Right cardiac atrium (tissue), 5 donors: Measurements from ENCODE around the gene SGPP1. TPM values are rescaled to one million over a fixed set of nuclear protein-coding genes. Genes with fewer than 3 reads are reported as not detected.
"Not testable (repeated sequence)": the region's sequence is repeated elsewhere in the genome, so short reads cannot be mapped to it uniquely, and the experiment has no call there.

Experiments
- ATAC-seq, 2 donors: fragments of 200-7000 bp; cut with Tn5 transposase; one replicate each; pipeline versions ENCODE4 v1.8.0 to v1.9.1; 2020; ENCODE audit warnings: moderate library complexity in 2 of 2, mild to moderate bottlenecking in 1 of 2
- DNase-seq, 3 donors: peaks; one replicate each; pipeline ENCODE4 v3.0.0-alpha.2; 2020
- H3K27ac ChIP-seq: one replicate; pipeline ENCODE4 v1.5.1; 2013; ENCODE audit warnings: mild to moderate bottlenecking, low read length, control low read depth, moderate library complexity
- H3K27me3 ChIP-seq: one replicate; pipeline ENCODE4 v1.6.1; 2013; ENCODE audit not compliant: control insufficient read depth, insufficient read depth
- H3K4me1 ChIP-seq: one replicate; pipeline ENCODE4 v1.6.1; 2013; ENCODE audit warnings: low read length; ENCODE audit not compliant: control insufficient read depth, insufficient read depth
- H3K4me3 ChIP-seq: one replicate; pipeline ENCODE4 v1.5.1; 2013; ENCODE audit warnings: low read length, control low read depth
- H3K9me3 ChIP-seq: one replicate; pipeline ENCODE4 v1.6.1; 2013; ENCODE audit warnings: low read length; ENCODE audit not compliant: control insufficient read depth
- WGBS: extraction: QIAGEN DNeasy Blood & Tissue Kit; methylation state at CpG from one replicate; pipeline ENCODE4 v1.1.7; 2013; 5-methylcytosine and 5-hydroxymethylcytosine counted together
- intact Hi-C, 4 donors: fragments of 100-400 bp; cut with DNase I; formaldehyde crosslinking; loops; one replicate each; pipeline versions ENCODE4 v1.11.0 to v1.14.0; 2022 to 2023
- polyA plus RNA-seq: library from polyadenylated mRNA; stranded (reverse); fragments of 200-250 nt; gene quantifications from one replicate; pipeline ENCODE4 v1.2.3, GENCODE V29; 2013
- total RNA-seq, 4 donors: library from RNA; stranded (reverse); fragmentation: NEBNext Ultra II Directional; extraction: Animal tissue kit (Norgen Biotek cat#: 25700); gene quantifications; one replicate each; pipeline ENCODE4 v1.2.1, GENCODE V29; 2021
- donor health status: healthy with polysubstance abuse.
- donor health status: DM: no; HTN: yes; CAD: no.
- donor health status: DM: no; HTN: no; CAD: no.
- donor health status: DM: no; HTN: yes; CAD: no; lungs with severe emphysema.
- donor health status: DM: yes; HTN: yes; CAD: no.

The SGPP1 gene
- total and polyA plus RNA-seq, 5 donors = 5.4 to 9.1 (median 7.7) TPM

GRCh38 chr14:63673255-63673654 is 54.6 kb downstream of the SGPP1 start:
- ATAC-seq = no peak
- Histone ChIP-seq H3K9me3 (no peaks in the 10 kb centered on the region), H3K4me3 (no peak overlapping the region), H3K27me3 (no peaks in the 10 kb centered on the region), H3K4me1 (no peaks in the 10 kb centered on the region), H3K27ac (no peak overlapping the region)
- intact Hi-C loops = no loop called here
- no peak for DNase-seq
- WGBS = 86% methylated on average over 5 of the region's 5 CpGs

GRCh38 chr14:63672417-63673180 is 55.3 kb downstream of the SGPP1 start:
- no peak for ATAC-seq
- DNase-seq = no peak
- no peaks in the 10 kb centered on the region for H3K4me1 ChIP-seq
- H3K9me3 ChIP-seq = no peaks in the 10 kb centered on the region
- no peaks in the 10 kb centered on the region for H3K27me3 ChIP-seq
- intact Hi-C loops = no loop called here
- 83% methylated on average over 7 of the region's 7 CpGs for WGBS
- H3K4me3 ChIP-seq = no peak overlapping the region
- no peak overlapping the region for H3K27ac ChIP-seq

- no peaks in the 10 kb centered on the region for H3K4me1 ChIP-seq
- intact Hi-C loops = no loop called here
- no peaks in the 10 kb centered on the region for H3K27me3 ChIP-seq
- H3K27ac ChIP-seq = no peak overlapping the region
- no peaks in the 10 kb centered on the region for H3K9me3 ChIP-seq
- no peak overlapping the region for H3K4me3 ChIP-seq
- ATAC-seq = no peak
- WGBS = 87% methylated on average over 3 of the region's 3 CpGs
- no peak for DNase-seq
Measured at GRCh38 chr14:63671987-63672386, 55.9 kb downstream of the SGPP1 start.

GRCh38 chr14:63670692-63671091 is 57.2 kb downstream of the SGPP1 start:
- DNase-seq (no peak), ATAC-seq (no peak)
- intact Hi-C loops = no loop called here
- no peak overlapping the region for H3K4me3 ChIP-seq
- H3K27me3 ChIP-seq = no peaks in the 10 kb centered on the region
- no peaks in the 10 kb centered on the region for H3K4me1 ChIP-seq
- H3K27ac ChIP-seq = no peak overlapping the region
- H3K9me3 ChIP-seq = no peaks in the 10 kb centered on the region

GRCh38 chr14:63666335-63666734 is 61.5 kb downstream of the SGPP1 start:
- Histone ChIP-seq H3K27me3 (no peaks in the 10 kb centered on the region), H3K27ac (no peak overlapping the region), H3K4me3 (no peak overlapping the region), H3K4me1 (no peaks in the 10 kb centered on the region), H3K9me3 (no peaks in the 10 kb centered on the region)
- WGBS = 75% methylated on average over 1 of the region's 1 CpG
- intact Hi-C loops = no loop called here
- ATAC-seq (no peak), DNase-seq (no peak)

- WGBS = 95% methylated on average over 12 of the region's 12 CpGs
- no peaks in the 10 kb centered on the region for H3K9me3 ChIP-seq
- peak; percentile 26 to 41 for ATAC-seq
Measured at GRCh38 chr14:63663428-63664341, 64.2 kb downstream of the SGPP1 start.

GRCh38 chr14:63662776-63663175 is 65.1 kb downstream of the SGPP1 start:
- peak in 1 of 2 donors; percentile 13 for ATAC-seq
- Histone ChIP-seq H3K4me1 (no peaks in the 10 kb centered on the region), H3K27me3 (no peaks in the 10 kb centered on the region), H3K4me3 (no peak overlapping the region), H3K9me3 (no peaks in the 10 kb centered on the region), H3K27ac (no peak overlapping the region)
- intact Hi-C loops = no loop called here
- 94% methylated on average over 8 of the region's 8 CpGs for WGBS
- peak in 1 of 3 donors; percentile 20 for DNase-seq

More at GRCh38 chr14:63663428-63664341, 64.2 kb downstream of the SGPP1 start:
- H3K4me1 ChIP-seq = no peaks in the 10 kb centered on the region
- peak in 1 of 3 donors; percentile 37 for DNase-seq
- H3K27me3 ChIP-seq = no peaks in the 10 kb centered on the region
- no peak overlapping the region for H3K4me3 ChIP-seq
- intact Hi-C loops = no loop called here
- H3K27ac ChIP-seq = no peak overlapping the region

- H3K27ac ChIP-seq, DNase-seq, H3K9me3 ChIP-seq, intact Hi-C loops, H3K4me1 ChIP-seq, ATAC-seq, H3K27me3 ChIP-seq, H3K4me3 ChIP-seq: not testable (repeated sequence)
- 94% methylated on average over 10 of the region's 10 CpGs for whole genome bisulfite sequencing
Measured at GRCh38 chr14:63661881-63662280, 66.0 kb downstream of the SGPP1 start.

- no peak overlapping the region for H3K27ac ChIP-seq
- ATAC-seq = no peak
- 76% methylated on average over 4 of the region's 4 CpGs for WGBS
Measured at GRCh38 chr14:63659726-63660125, 68.1 kb downstream of the SGPP1 start.

GRCh38 chr14:63656194-63656593 is 71.7 kb downstream of the SGPP1 start:
- 90% methylated on average over 4 of the region's 4 CpGs for WGBS
- no peak for ATAC-seq
- no peak overlapping the region for H3K27ac ChIP-seq
- H3K4me3 ChIP-seq = no peak overlapping the region
- no peaks in the 10 kb centered on the region for H3K27me3 ChIP-seq
- intact Hi-C loops = no loop called here
- no peak for DNase-seq
- no peaks in the 10 kb centered on the region for H3K4me1 ChIP-seq
- H3K9me3 ChIP-seq = no peaks in the 10 kb centered on the region

More at GRCh38 chr14:63659726-63660125, 68.1 kb downstream of the SGPP1 start:
- Histone ChIP-seq H3K4me3 (no peak overlapping the region), H3K9me3 (no peaks in the 10 kb centered on the region), H3K27me3 (no peaks in the 10 kb centered on the region), H3K4me1 (no peaks in the 10 kb centered on the region)
- intact Hi-C loops = no loop called here
- no peak for DNase-seq

GRCh38 chr14:63654936-63655335 is 72.9 kb downstream of the SGPP1 start:
- Histone ChIP-seq H3K27ac (no peak overlapping the region), H3K4me1 (peaks cover 3% of the 10 kb centered on the region), H3K9me3 (no peaks in the 10 kb centered on the region), H3K4me3 (no peak overlapping the region), H3K27me3 (no peaks in the 10 kb centered on the region)
- intact Hi-C loops = no loop called here
- 77% methylated on average over 2 of the region's 2 CpGs for WGBS
- no peak for DNase-seq
- no peak for ATAC-seq
